CMK (cell line): ENCODE data around the gene OOSP2.
A peak's percentile ranks its signal among the peaks of the same experiment; 100 is the strongest.

Source experiments
- DNase-seq: peaks from one replicate; pipeline ENCODE4 v3.0.0-alpha.2; 2010; ENCODE audit warnings: low read depth

Gene OOSP2

GRCh38 chr11:60080535-60080934, 40.3 kb downstream of the OOSP2 start:
- no peak for DNase-seq

- DNase-seq: no peak
Measured at GRCh38 chr11:60084631-60085273, 44.5 kb downstream of the OOSP2 start.

- DNase-seq: peak; percentile 64
Measured at GRCh38 chr11:60085909-60086308, 45.7 kb downstream of the OOSP2 start.

GRCh38 chr11:60087239-60087638, 47.0 kb downstream of the OOSP2 start:
- no peak for DNase-seq

- no peak for DNase-seq
Measured at GRCh38 chr11:60088364-60088763, 48.2 kb downstream of the OOSP2 start, which contains the start of gene MS4A2. Gene MS4A2 (plus strand): TSS chr11:60088664. CDS start chr11:60088766, 102 bp downstream.

GRCh38 chr11:60095477-60096120, 55.4 kb downstream of the OOSP2 start:
- DNase-seq: no peak

GRCh38 chr11:60097189-60097588, 57.0 kb downstream of the OOSP2 start:
- DNase-seq: no peak
